GM23338 (cell line): ENCODE measurements around the gene CYGB.

ENCODE experiments used
- CREB1 ChIP-seq: fragments of 250-450 bp; sonication (Bioruptor Pico); IDR thresholded peaks from 2 replicates; pipeline ENCODE4 v1.5.0; 2020; ENCODE audit warnings: low read depth, mild to moderate bottlenecking, moderate library complexity
- EZH2 ChIP-seq: fragments of 200-600 bp; sonication (generic); IDR thresholded peaks from one replicate; pipeline ENCODE4 v1.8.0; 2017; ENCODE audit warnings: antibody characterized with exemption, mild to moderate bottlenecking, low read depth; ENCODE audit not compliant: unreplicated experiment
- JUNB ChIP-seq: IDR thresholded peaks from one replicate; pipeline ENCODE4 v1.6.1; 2016; ENCODE audit warnings: antibody characterized with exemption; ENCODE audit not compliant: unreplicated experiment
- NANOG ChIP-seq: IDR thresholded peaks from 2 replicates; pipeline ENCODE4 v1.6.1; 2016; ENCODE audit warnings: antibody characterized with exemption, borderline replicate concordance
- POLR2AphosphoS5 ChIP-seq: IDR thresholded peaks from 2 replicates; pipeline ENCODE4 v1.6.1; 2016; ENCODE audit warnings: antibody characterized with exemption, low read depth
- REST ChIP-seq: IDR thresholded peaks from one replicate; pipeline ENCODE4 v1.6.1; 2018; ENCODE audit warnings: antibody characterized with exemption; ENCODE audit not compliant: unreplicated experiment
- ZNF114 ChIP-seq: fragments of 250-450 bp; sonication (Bioruptor Pico); IDR thresholded peaks from 2 replicates; pipeline ENCODE4 v1.5.0; 2020; ENCODE audit warnings: mild to moderate bottlenecking, moderate library complexity
- TF ChIP-seq, protein P1 (sequence below), 2 experiments: fragments of 200-600 bp in 1 of 2; sonication (generic) in 1 of 2; conservative IDR thresholded peaks; 2 replicates each; pipeline versions ENCODE4 v1.5.1 to v1.6.1; 2016 to 2017; ENCODE audit warnings: antibody characterized with exemption in 2 of 2, low read depth in 2 of 2, mild to moderate bottlenecking in 2 of 2, moderate library complexity in 1 of 2

GRCh38 chr17:76585649-76586593 is 48.4 kb upstream of the CYGB start, which contains the start of gene ST6GALNAC2:
- no peak for TF ChIP-seq REST
- TF ChIP-seq, protein P1, sequence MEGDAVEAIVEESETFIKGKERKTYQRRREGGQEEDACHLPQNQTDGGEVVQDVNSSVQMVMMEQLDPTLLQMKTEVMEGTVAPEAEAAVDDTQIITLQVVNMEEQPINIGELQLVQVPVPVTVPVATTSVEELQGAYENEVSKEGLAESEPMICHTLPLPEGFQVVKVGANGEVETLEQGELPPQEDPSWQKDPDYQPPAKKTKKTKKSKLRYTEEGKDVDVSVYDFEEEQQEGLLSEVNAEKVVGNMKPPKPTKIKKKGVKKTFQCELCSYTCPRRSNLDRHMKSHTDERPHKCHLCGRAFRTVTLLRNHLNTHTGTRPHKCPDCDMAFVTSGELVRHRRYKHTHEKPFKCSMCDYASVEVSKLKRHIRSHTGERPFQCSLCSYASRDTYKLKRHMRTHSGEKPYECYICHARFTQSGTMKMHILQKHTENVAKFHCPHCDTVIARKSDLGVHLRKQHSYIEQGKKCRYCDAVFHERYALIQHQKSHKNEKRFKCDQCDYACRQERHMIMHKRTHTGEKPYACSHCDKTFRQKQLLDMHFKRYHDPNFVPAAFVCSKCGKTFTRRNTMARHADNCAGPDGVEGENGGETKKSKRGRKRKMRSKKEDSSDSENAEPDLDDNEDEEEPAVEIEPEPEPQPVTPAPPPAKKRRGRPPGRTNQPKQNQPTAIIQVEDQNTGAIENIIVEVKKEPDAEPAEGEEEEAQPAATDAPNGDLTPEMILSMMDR (conservative IDR thresholded peaks at IDR 0.05; ENCODE audit: low read depth in 2 of 2) = 0 out of 4 replicates have a peak, but pooled peaks of 1 of the 2 experiments have one; percentile 16
- TF ChIP-seq CREB1 = no peak
- no peak for TF ChIP-seq POLR2AphosphoS5
- TF ChIP-seq JUNB = no peak
- peak; percentile 74 for TF ChIP-seq EZH2
- TF ChIP-seq ZNF114 (CRISPR knock-in tag) = no peak
- TF ChIP-seq NANOG = no peak
